HG03039 (cell line): ENCODE measurements around the gene NOL6.

Source experiments
- ATAC-seq: cut with Tn5 transposase; IDR thresholded peaks from one replicate; pipeline ENCODE4 v1.9.1; 2021; ENCODE audit warnings: mild to moderate bottlenecking, moderate library complexity; ENCODE audit not compliant: unreplicated experiment

The NOL6 gene

DNA sequence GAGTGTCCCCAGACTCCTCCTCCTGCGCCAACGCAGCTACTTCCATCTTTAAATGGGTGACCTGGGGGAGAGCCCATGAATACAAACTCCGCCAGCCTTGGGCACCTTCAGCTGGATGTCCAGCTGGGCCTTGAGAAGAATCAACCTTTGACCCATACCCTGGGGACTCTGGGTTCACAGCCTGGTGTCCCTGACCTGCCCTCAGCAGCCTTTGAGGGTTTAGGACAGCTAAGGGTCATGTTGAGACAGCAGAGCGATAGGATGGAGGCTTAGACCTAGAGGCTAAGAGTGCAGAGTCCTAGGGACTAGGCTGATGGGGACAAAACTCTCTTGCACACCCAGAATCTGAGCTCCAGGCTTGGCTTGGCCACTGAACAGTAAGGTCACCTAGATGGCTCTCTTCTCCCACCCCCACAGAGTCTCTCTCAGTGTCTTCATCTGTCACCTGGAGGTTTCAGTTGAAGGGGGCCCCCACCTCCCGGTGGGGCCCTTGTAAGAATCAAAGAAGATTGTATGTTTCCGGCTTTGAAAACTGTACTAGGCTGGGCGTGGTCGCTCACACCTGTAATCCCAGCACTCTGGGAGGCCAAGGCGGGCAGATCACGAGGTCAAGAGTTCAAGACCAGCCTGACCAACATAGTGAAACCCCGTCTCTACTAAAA lies 19.6 kb downstream of the NOL6 start:
- ATAC-seq = no peak

- no peak for ATAC-seq
Measured at GRCh38 chr9:33453286-33453860, 20.4 kb downstream of the NOL6 start.

- ATAC-seq = no peak
Measured at GRCh38 chr9:33452828-33453271, 20.9 kb downstream of the NOL6 start.

- no peak for ATAC-seq
Measured at GRCh38 chr9:33450621-33451146, 23.0 kb downstream of the NOL6 start.

- no peak for ATAC-seq
Measured at GRCh38 chr9:33449715-33450114, 24.0 kb downstream of the NOL6 start.

- no peak for ATAC-seq
Measured at GRCh38 chr9:33447799-33448553, 25.7 kb downstream of the NOL6 start.

GRCh38 chr9:33446946-33447798 lies 26.6 kb downstream of the NOL6 start, which contains the start of gene AQP3:
AQP3 (minus strand) TSS chr9:33447593; CDS start chr9:33447530, 63 bp downstream.
- ATAC-seq = peak; percentile 30

GRCh38 chr9:33446240-33446945 lies 27.3 kb downstream of the NOL6 start:
- ATAC-seq = peak; percentile 78

- ATAC-seq = no peak
Measured at GRCh38 chr9:33445389-33446239, 28.1 kb downstream of the NOL6 start.

DNA sequence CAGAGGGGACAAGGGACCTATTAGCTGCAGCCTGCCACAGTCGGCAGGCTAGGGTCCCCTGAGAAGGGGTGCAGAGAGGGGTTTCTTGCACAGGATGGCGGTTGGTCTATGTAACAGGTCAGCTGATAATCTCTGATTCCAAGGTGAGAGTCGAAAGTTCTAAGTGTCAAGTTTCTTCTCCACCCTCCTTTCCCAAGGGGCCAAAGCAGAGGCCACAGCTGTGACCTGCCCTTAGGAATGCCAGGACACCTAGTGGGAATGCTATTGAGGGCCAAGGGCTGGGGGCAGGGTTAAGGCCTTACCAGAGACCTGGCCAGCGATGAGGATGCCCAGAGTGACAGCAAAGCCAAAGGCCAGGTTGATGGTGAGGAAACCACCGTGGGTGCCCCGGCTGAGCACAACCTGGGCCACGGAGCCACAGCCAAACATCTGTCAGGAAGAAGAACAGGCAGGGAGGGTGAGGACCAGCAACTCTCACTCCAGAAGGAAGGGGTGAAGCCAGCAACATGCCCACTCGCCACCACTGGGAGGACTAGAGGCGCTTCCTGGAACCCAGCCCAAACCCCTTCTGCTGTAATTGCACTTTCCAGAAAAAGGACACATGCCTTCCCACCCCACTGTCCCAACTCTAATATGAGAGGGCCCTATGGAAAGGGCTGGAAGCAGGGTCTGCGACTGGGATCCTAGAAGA lies 30.1 kb downstream of the NOL6 start:
- no peak for ATAC-seq

DNA sequence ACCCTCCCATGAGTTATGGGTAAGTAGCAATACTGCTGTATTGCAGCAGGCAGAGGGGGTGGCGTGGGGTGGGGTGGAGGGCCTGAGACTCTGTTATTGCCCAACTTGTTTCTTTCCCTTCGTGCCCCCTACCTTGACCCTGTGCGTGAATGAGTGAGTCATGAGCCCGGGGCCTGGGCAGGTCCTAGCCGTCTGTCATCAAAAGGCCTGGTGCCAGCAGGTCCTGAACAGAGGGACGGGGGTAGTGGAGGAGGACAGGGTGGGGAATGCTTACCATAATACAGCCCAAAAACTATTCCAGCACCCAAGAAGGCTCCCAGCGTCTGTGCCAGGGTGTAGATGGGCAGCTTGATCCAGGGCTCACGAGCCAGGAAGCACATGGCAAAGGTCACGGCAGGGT lies 30.7 kb downstream of the NOL6 start:
- ATAC-seq = no peak

DNA sequence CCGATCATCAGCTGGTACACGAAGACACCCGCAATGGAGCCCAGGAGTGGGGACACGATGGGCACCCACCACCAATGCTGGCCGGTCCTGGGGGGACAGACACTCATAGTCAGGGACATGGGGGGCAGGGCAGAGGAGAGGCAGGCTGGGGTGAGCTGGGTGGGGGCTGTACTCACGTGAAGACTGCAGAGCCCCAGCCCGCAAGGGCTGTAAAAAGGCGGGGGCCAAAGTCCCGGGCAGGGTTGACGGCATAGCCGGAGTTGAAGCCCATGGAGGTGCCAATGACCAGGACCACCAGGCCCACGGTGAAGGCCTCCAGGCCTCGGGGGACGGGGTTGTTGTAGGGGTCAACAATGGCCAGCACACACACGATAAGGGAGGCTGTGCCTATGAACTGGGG lies 31.6 kb downstream of the NOL6 start:
- no peak for ATAC-seq

- no peak for ATAC-seq
Measured at GRCh38 chr9:33440609-33441008, 33.1 kb downstream of the NOL6 start.

GRCh38 chr9:33440204-33440603 lies 33.5 kb downstream of the NOL6 start:
- ATAC-seq = no peak

- no peak for ATAC-seq
Measured at GRCh38 chr9:33439731-33440130, 34.0 kb downstream of the NOL6 start.

GRCh38 chr9:33438926-33439680 lies 34.6 kb downstream of the NOL6 start:
- no peak for ATAC-seq

GRCh38 chr9:33437898-33438297 lies 35.8 kb downstream of the NOL6 start:
- ATAC-seq = no peak

- ATAC-seq = no peak
Measured at GRCh38 chr9:33437205-33437604, 36.5 kb downstream of the NOL6 start.
